Measurements from ENCODE around the gene OR7C1.

The OR7C1 gene

GRCh38 chr19:14764401-14764800 lies 70.6 kb downstream of the OR7C1 start:
- no peak for DNase-seq

GRCh38 chr19:14763497-14764145 lies 71.4 kb downstream of the OR7C1 start:
- no peak for DNase-seq

GRCh38 chr19:14762111-14762510 lies 72.9 kb downstream of the OR7C1 start:
- no peak for DNase-seq

- no peak for DNase-seq
These were observed 73.4 kb downstream of the OR7C1 start for GRCh38 chr19:14761607-14762006.

- no peak for DNase-seq
These were observed 76.2 kb downstream of the OR7C1 start for GRCh38 chr19:14758816-14759215.

GRCh38 chr19:14748601-14749000 lies 86.4 kb downstream of the OR7C1 start:
- DNase-seq: no peak
